ENCODE measurements around the gene ADRM1.

ADRM1 gene

DNA sequence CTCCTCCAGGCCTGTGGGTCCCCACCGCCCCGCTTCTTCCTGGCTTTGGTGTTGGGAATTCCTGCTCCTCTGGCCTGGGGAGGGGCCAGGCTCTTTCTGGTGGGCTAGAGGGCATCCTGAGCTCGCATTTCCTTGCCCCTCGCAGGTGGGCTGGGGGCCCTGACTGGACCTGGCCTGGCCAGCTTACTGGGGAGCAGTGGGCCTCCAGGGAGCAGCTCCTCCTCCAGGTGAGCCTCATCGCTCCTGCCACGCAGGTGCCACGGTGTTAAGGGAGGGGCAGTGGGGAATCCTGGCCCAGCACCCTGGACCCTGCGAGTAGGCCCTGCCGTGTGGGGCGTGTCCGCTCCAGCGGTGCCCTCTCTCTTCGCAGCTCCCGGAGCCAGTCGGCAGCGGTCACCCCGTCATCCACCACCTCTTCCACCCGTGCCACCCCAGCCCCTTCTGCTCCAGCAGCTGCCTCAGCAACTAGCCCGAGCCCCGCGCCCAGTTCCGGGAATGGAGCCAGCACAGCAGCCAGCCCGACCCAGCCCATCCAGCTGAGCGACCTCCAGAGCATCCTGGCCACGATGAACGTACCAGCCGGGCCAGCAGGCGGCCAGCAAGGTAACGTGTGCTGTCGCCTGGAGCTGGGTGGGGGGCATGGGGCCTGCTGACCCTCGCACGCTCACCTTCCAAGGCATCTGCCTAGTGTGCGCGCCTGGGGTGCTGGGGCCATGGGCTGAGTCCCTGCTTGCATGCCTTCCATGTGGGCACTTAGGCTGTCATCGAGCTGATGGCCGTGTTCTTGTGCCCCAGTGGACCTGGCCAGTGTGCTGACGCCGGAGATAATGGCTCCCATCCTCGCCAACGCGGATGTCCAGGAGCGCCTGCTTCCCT lies 4.7 kb downstream of the ADRM1 start:
- FAIRE-seq (no peak), DNase-seq (ENCODE audit: insufficient read length, low spot score) (no peak)
- TF ChIP-seq POLR2AphosphoS5 (IDR thresholded peaks at IDR 0.05; ENCODE audit: low read depth, low read length), result no peak
- TF ChIP-seq SPI1 (IDR thresholded peaks at IDR 0.05; ENCODE audit: low read depth, low read length), result no peak
- TF ChIP-seq PAX5 (IDR thresholded peaks at IDR 0.05; ENCODE audit: insufficient read depth, low read length, severe bottlenecking), result no peak
- no peak for TF ChIP-seq POU2F2 (IDR thresholded peaks at IDR 0.05; ENCODE audit: low read depth, low read length)
- no peak for TF ChIP-seq TAF1 (IDR thresholded peaks at IDR 0.05; ENCODE audit: low read depth, low read length)
- TF ChIP-seq POLR2A (IDR thresholded peaks at IDR 0.05; ENCODE audit: low read depth, low read length), result no peak

DNA sequence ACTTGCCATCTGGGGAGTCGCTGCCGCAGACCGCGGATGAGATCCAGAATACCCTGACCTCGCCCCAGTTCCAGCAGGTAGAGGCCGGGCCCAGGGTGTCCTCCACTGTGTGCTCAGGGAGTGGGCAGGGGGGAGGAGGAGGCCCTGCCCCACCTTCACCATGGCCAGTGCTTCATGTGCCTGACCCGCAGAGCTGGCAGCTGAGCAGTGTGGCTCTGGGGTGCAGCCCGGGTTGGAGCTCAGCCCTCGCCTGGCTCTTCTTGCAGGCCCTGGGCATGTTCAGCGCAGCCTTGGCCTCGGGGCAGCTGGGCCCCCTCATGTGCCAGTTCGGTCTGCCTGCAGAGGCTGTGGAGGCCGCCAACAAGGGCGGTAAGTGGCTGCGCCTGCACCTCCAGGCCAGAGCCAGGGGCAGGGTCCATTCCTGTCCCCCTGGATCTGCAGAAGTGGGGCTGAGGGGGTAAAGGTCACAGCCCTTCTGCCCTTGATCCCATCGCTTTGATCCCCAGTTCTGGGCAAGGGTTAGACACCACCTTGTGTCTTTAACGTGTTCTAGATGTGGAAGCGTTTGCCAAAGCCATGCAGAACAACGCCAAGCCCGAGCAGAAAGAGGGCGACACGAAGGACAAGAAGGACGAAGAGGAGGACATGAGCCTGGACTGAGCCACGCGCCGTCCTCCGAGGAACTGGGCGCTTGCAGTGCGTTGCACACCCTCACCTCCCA lies 5.5 kb downstream of the ADRM1 start:
- DNase-seq (ENCODE audit: insufficient read length, low spot score) (no peak), FAIRE-seq (no peak)
- TF ChIP-seq TAF1 (IDR thresholded peaks at IDR 0.05; ENCODE audit: low read depth, low read length) (no peak), POLR2A (IDR thresholded peaks at IDR 0.05; ENCODE audit: low read depth, low read length) (no peak), POLR2AphosphoS5 (IDR thresholded peaks at IDR 0.05; ENCODE audit: low read depth, low read length) (no peak), POU2F2 (IDR thresholded peaks at IDR 0.05; ENCODE audit: low read depth, low read length) (no peak), SPI1 (IDR thresholded peaks at IDR 0.05; ENCODE audit: low read depth, low read length) (no peak), PAX5 (IDR thresholded peaks at IDR 0.05; ENCODE audit: insufficient read depth, low read length, severe bottlenecking) (no peak)

DNA sequence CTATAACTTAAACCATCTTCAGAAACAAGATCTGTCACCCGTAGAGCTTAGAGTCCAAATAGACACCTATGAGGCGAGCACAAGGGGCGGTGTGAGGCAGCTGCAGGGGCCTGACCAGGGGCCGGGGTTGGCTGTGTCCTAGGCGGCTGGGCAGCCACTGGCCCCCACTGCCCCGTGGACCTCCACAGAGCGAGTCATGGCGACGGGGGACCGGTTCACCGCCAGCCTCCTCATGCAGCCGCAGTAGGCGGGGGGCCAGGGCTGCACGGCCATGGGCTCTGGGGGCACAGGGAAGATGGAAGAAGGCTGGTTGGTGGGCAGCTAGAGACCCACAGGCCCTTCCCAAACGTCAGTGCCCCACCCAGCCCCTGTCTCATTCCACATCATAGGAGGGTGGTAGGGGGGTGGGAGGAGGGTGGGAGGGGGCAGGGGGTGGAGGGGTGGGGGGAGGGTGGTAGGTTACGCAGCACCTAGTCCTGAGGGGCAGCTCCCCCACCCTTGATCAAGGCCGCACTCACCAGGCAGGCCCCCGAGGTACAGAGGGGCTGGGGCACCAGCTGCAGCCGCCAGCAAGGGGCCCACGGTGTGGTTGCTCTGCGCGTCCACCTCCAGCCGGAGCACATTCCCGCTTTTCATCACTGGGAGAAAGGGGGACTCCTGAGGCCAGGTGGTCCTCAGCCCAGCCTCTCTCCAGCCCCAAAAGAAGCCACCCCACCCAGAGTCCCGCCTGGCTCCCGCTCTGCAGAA lies 6.6 kb downstream of the ADRM1 start:
- FAIRE-seq (no peak), DNase-seq (ENCODE audit: insufficient read length, low spot score) (no peak)

DNA sequence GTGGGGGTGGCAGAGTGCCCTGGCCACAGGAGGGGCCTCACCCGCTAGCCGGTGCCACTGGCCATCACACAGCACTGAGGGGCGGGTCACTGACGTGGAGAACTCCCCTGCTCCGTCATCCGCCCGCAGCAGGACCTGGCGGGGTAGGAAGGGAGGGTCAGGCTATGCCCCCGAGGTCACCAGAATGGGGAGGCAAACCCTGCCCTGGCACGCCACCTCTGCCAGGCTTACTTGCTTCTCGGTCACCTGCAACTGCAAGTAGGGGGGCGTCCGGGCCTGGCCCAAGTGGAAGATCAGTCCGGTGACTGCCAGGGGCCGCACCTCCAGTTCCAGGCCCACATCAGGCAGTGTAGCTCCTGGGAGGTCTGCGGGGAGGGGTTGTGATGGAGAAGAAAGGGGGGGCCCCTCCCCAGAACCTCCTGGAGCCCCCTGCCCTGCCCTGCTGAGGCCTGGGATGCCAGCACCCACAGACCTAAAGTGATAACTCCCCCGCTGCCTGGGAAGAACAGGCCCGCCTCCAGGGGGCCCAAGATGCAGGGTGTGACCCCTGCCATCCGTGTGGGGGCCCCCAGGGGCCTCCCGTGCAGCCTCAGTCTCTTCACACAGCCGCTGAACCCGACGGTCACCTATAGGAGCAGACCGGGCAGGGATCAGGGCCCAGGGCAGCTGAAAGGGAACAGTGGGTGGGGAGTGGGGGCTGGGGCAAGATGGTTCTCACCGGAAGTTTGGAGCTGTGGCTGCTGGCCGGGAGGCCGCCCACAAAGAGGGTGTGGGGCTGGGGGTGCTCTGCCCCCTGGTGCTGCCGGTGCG lies 7.4 kb downstream of the ADRM1 start:
- no peak for DNase-seq (ENCODE audit: insufficient read length, low spot score)

More for the DNA sequence above, 6.6 kb downstream of the ADRM1 start:
- TF ChIP-seq TAF1 (IDR thresholded peaks at IDR 0.05; ENCODE audit: low read depth, low read length), result no peak
- no peak for TF ChIP-seq PAX5 (IDR thresholded peaks at IDR 0.05; ENCODE audit: insufficient read depth, low read length, severe bottlenecking)
- no peak for TF ChIP-seq POU2F2 (IDR thresholded peaks at IDR 0.05; ENCODE audit: low read depth, low read length)
- peak; percentile 47; the same call in 1 of the 2 replicates for TF ChIP-seq POLR2A (IDR thresholded peaks at IDR 0.05; ENCODE audit: low read depth, low read length)
- peak; percentile 43; the same call in 1 of the 2 replicates for TF ChIP-seq POLR2AphosphoS5 (IDR thresholded peaks at IDR 0.05; ENCODE audit: low read depth, low read length)

DNA sequence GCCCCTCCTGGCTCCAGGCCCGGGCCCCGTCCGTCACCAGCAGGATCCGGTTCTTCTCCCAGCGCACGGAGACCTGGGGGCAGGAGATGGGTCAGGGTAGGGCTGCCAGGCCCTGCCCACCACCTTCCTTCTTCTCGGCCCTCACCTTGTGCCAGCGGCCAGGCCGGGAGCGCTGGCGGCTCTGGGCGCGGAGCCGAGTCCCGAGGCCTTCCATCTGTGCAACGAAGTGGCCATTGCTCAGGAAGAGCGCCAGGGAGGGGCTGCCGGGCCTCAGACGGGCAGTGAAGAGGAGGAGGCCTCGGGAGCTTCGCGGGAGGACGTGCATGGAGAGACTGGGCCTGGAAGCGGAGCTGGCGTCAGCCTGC lies 7.9 kb downstream of the ADRM1 start:
- no peak for TF ChIP-seq POLR2A (IDR thresholded peaks at IDR 0.05; ENCODE audit: low read depth, low read length)
- TF ChIP-seq PAX5 (IDR thresholded peaks at IDR 0.05; ENCODE audit: insufficient read depth, low read length, severe bottlenecking), result no peak
- no peak for TF ChIP-seq SPI1 (IDR thresholded peaks at IDR 0.05; ENCODE audit: low read depth, low read length)
- no peak for TF ChIP-seq TAF1 (IDR thresholded peaks at IDR 0.05; ENCODE audit: low read depth, low read length)
- no peak for TF ChIP-seq POU2F2 (IDR thresholded peaks at IDR 0.05; ENCODE audit: low read depth, low read length)
- no peak for TF ChIP-seq POLR2AphosphoS5 (IDR thresholded peaks at IDR 0.05; ENCODE audit: low read depth, low read length)
- FAIRE-seq, result no peak
- DNase-seq (ENCODE audit: insufficient read length, low spot score), result no peak

More for the DNA sequence above, 7.4 kb downstream of the ADRM1 start:
- FAIRE-seq, result no peak
- TF ChIP-seq TAF1 (IDR thresholded peaks at IDR 0.05; ENCODE audit: low read depth, low read length) (no peak), PAX5 (IDR thresholded peaks at IDR 0.05; ENCODE audit: insufficient read depth, low read length, severe bottlenecking) (no peak), POLR2AphosphoS5 (IDR thresholded peaks at IDR 0.05; ENCODE audit: low read depth, low read length) (no peak), POLR2A (IDR thresholded peaks at IDR 0.05; ENCODE audit: low read depth, low read length) (no peak), POU2F2 (IDR thresholded peaks at IDR 0.05; ENCODE audit: low read depth, low read length) (no peak), SPI1 (IDR thresholded peaks at IDR 0.05; ENCODE audit: low read depth, low read length) (no peak)

DNA sequence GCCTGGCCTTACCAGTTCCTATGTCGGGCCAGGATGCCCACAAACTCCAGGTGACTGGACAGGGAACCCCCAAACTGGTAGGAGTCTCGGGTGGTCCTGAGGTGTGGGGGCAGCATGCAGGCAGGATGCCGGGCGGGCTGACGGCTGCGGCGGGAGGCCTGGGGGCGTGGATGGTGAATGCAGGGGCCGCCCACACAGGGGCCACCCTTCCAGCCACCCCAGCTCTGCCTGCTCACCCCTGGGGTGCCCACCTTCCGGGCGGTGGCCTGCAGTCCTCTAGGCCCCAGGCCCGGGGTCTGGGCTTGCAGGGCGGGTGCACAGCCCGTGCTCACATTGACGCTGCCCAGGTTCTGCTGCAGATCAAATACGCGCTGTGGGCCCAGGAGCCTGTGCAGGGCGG lies 8.4 kb downstream of the ADRM1 start:
- DNase-seq (ENCODE audit: insufficient read length, low spot score), result no peak
- FAIRE-seq, result no peak
- TF ChIP-seq POLR2AphosphoS5 (IDR thresholded peaks at IDR 0.05; ENCODE audit: low read depth, low read length) (no peak), TAF1 (IDR thresholded peaks at IDR 0.05; ENCODE audit: low read depth, low read length) (no peak), POU2F2 (IDR thresholded peaks at IDR 0.05; ENCODE audit: low read depth, low read length) (no peak), PAX5 (IDR thresholded peaks at IDR 0.05; ENCODE audit: insufficient read depth, low read length, severe bottlenecking) (no peak), SPI1 (IDR thresholded peaks at IDR 0.05; ENCODE audit: low read depth, low read length) (no peak), POLR2A (IDR thresholded peaks at IDR 0.05; ENCODE audit: low read depth, low read length) (no peak)

DNA sequence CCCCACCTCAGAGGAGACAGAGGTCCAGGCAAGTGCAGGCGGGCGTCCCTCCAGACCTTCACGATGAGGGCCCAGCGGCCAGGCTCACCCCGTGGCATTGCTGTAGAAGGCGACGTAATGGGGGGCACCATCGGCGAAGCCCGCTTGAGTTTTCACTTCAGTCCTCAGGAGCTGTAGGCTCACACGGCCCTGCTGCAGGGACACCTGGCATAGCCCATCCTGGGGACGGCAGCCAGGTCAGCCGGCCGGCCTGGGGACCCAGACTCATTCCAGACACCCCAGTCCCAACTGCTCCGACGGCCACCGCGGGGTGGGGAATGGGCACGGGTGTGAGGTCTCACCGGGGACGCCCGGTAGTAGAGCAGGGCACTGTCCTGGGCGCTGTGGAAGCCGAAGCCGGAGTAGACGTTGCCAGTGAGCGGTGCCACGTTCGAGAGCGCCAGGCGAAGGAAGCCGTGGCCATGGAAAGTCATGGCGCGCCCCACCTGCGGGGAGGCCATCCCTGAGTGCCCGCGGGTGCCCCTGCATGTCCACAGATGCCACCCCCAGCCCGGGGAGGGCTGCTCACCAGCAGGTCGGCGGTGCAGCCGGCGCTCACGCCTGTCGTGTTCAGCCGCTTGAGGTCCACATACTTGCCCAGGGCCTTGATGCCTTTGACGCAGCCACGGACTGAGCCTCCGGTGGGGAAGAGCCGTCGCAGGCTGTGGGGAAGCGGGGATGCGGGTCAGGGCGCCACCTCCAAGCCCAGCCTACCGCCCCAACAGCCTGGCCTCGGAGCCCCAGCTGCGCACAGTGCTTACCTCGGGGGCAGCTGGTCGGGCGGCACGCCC lies 9.2 kb downstream of the ADRM1 start:
- no peak for DNase-seq (ENCODE audit: insufficient read length, low spot score)
- FAIRE-seq, result no peak
- no peak for TF ChIP-seq SPI1 (IDR thresholded peaks at IDR 0.05; ENCODE audit: low read depth, low read length)
- TF ChIP-seq PAX5 (IDR thresholded peaks at IDR 0.05; ENCODE audit: insufficient read depth, low read length, severe bottlenecking), result no peak
- TF ChIP-seq POLR2AphosphoS5 (IDR thresholded peaks at IDR 0.05; ENCODE audit: low read depth, low read length), result no peak
- no peak for TF ChIP-seq POLR2A (IDR thresholded peaks at IDR 0.05; ENCODE audit: low read depth, low read length)
- no peak for TF ChIP-seq POU2F2 (IDR thresholded peaks at IDR 0.05; ENCODE audit: low read depth, low read length)
- TF ChIP-seq TAF1 (IDR thresholded peaks at IDR 0.05; ENCODE audit: low read depth, low read length), result no peak

DNA sequence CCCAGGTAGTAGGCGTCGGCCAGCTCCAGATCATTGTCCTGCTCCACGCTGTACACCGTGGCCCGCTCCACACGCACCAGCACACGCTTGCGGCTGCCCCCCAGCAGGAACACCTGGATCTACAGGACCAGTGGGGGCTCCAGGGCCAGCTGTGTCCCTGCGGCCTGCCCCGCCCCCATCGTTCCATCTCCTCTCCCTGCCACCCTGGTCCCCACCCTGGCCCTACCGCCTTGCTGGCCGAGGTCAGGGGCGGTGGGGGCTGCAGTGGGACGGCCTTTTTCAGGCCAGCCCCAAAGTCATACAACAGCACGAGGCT lies 9.8 kb downstream of the ADRM1 start:
- DNase-seq (ENCODE audit: insufficient read length, low spot score), result no peak
- no peak for TF ChIP-seq POLR2A (IDR thresholded peaks at IDR 0.05; ENCODE audit: low read depth, low read length)
- no peak for TF ChIP-seq POU2F2 (IDR thresholded peaks at IDR 0.05; ENCODE audit: low read depth, low read length)
- TF ChIP-seq POLR2AphosphoS5 (IDR thresholded peaks at IDR 0.05; ENCODE audit: low read depth, low read length), result no peak
- TF ChIP-seq SPI1 (IDR thresholded peaks at IDR 0.05; ENCODE audit: low read depth, low read length), result no peak
- no peak for TF ChIP-seq TAF1 (IDR thresholded peaks at IDR 0.05; ENCODE audit: low read depth, low read length)
- TF ChIP-seq PAX5 (IDR thresholded peaks at IDR 0.05; ENCODE audit: insufficient read depth, low read length, severe bottlenecking), result no peak
- no peak for FAIRE-seq
